ENCODE measurements around the gene B2M.
"Not testable (repeated sequence)": the region's sequence is repeated elsewhere in the genome, so short reads cannot be mapped to it uniquely, and the experiment has no call there.

Gene B2M

DNA sequence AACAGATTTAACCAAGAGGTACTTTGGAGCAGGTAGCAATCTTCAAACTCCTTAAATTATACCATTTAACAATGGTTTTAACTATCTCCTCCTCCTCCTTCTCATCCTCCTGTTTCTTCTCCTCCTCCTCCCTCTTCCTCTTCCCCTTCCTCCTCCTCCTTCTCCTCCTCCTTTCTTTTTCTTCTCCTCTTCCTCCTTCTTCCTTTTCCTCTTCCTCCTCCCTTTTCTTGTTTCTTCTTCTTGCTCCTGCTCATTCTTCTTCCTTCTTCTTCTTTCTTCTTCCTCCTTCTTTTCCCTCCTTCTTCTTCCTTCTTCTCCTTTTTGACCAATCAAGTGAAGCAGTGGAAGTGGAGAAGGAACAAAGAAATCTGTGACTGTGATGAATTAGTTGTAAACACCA is 14.3 kb upstream of the B2M start:
- DNase-seq (ENCODE audit: low read depth in 2 of 3, low spot score in 1 of 3): no peak

DNA sequence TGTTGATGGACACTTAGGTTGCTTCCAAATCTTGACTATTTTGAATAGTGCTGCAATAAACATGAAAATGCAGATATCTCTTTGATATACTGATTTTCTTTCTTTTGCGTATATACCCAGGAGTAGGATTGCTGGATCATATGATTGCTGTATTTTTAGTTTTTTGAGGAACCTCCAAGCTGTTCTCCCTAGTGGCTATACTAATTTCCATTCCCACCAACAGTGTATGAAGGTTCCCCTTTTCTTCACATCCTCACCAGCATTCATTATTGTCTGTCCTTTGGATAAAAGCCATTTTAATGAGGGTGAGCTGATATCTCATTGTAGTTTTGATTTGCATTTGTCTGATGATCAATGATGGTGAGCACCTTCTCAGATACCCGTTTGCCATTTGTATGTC is 12.7 kb upstream of the B2M start:
- no peak for DNase-seq (ENCODE audit: low read depth in 2 of 3, low spot score in 1 of 3)

DNA sequence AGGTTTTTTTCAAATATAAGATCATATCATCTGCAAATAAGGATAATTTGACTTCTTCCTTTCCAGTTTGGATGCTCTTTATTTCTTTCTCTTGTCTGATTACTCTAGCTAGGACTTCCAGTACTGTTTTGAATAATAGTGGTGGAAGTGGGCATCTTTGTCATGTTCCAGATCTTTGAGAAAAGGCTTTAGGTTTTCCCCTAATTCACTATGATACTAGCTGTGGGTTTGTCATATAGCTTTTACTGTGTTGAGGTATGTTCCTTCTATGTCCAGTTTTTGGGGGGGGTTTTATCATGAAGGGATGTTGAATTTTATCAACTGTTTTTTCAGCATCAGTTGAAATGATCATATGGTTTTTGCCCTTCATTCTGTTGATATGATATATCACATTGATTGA is 10.6 kb upstream of the B2M start:
- not testable (repeated sequence) for DNase-seq (ENCODE audit: low read depth in 2 of 3, low spot score in 1 of 3)

DNA sequence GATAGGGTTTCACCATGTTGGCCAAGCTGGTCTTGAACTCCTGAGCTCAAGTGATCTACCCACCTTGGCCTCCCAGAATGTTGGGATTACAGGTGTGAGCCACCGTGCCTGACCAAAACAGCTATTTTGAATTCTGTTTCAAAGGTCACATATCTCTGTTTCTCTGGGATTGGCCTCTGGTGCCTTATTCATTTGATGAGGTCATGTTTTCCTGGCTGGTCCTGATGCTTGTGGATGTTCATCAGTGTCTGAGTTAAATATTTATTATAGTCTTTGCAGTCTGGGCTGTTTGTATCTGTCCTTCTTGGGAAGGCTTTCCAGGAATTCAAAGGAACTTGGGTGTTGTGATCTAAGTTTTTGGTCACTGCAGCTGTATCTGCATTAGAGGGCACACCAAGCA is 5.3 kb upstream of the B2M start:
- no peak for DNase-seq (ENCODE audit: low read depth in 2 of 3, low spot score in 1 of 3)

DNA sequence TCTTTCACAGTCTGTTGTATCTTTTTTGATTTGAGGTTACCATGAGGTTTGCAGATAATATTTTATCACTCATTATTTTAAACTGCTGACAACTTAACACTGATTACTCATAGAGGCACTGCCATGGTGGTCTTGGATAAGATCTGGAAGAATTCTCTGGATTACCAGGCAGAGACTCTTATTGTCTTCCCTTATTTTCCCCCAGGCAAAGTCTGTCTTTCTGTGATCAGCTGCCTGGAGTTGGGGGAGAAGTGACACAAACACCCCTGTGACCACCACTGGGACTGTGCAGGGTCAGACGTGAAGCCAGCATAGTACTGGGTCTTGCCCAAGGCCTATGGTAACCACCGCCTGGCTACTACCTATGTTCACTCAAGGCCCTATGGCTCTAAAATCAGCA is 4.9 kb upstream of the B2M start:
- DNase-seq (ENCODE audit: low read depth in 2 of 3, low spot score in 1 of 3): no peak

DNA sequence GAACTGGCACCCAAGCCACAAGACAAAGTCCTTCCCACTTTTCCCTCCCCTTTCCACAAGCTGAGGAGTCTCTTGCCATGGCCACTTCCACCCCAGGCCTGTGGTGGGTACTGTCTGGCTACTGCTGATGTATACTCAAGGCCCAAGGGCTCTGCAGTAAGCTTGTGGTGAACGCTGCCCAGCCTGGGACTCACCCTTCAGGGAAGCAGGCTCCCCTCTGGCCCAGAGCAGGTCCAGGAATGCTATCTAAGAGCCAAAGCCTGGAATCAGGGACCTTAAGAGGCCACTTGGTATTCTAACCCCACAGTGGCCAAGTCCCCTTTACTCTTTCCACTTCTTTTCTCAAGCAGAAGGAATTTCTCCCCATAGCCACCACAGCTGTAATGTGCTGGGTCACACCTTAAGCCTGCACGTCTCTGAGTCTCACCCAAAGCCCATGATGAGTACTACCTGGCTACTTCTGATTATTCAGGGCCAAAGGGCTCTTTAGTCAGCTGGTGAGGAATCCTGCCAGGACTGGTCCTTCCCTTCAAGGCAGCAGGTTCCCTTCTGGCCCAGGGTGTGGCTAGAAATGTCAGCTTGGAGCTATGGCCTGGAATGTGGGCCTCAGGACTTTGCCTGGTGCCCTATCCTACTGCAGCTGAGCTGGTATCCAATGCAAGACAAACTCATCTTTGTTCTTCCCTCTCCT is 4.2 kb upstream of the B2M start:
- DNase-seq (ENCODE audit: low read depth in 2 of 3, low spot score in 1 of 3): no peak

DNA sequence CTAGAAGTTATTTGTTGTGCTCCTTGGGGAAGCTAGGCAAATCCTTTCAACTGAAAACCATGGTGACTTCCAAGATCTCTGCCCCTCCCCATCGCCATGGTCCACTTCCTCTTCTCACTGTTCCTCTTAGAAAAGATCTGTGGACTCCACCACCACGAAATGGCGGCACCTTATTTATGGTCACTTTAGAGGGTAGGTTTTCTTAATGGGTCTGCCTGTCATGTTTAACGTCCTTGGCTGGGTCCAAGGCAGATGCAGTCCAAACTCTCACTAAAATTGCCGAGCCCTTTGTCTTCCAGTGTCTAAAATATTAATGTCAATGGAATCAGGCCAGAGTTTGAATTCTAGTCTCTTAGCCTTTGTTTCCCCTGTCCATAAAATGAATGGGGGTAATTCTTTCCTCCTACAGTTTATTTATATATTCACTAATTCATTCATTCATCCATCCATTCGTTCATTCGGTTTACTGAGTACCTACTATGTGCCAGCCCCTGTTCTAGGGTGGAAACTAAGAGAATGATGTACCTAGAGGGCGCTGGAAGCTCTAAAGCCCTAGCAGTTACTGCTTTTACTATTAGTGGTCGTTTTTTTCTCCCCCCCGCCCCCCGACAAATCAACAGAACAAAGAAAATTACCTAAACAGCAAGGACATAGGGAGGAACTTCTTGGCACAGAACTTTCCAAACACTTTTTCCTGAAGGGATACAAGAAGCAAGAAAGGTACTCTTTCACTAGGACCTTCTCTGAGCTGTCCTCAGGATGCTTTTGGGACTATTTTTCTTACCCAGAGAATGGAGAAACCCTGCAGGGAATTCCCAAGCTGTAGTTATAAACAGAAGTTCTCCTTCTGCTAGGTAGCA is 851 bp upstream of the B2M start:
- DNase-seq (ENCODE audit: low read depth in 2 of 3, low spot score in 1 of 3): no peak

DNA sequence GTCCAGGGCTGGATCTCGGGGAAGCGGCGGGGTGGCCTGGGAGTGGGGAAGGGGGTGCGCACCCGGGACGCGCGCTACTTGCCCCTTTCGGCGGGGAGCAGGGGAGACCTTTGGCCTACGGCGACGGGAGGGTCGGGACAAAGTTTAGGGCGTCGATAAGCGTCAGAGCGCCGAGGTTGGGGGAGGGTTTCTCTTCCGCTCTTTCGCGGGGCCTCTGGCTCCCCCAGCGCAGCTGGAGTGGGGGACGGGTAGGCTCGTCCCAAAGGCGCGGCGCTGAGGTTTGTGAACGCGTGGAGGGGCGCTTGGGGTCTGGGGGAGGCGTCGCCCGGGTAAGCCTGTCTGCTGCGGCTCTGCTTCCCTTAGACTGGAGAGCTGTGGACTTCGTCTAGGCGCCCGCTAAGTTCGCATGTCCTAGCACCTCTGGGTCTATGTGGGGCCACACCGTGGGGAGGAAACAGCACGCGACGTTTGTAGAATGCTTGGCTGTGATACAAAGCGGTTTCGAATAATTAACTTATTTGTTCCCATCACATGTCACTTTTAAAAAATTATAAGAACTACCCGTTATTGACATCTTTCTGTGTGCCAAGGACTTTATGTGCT is 527 bp downstream of the B2M start:
- DNase-seq (ENCODE audit: low read depth in 2 of 3, low spot score in 1 of 3): no peak

DNA sequence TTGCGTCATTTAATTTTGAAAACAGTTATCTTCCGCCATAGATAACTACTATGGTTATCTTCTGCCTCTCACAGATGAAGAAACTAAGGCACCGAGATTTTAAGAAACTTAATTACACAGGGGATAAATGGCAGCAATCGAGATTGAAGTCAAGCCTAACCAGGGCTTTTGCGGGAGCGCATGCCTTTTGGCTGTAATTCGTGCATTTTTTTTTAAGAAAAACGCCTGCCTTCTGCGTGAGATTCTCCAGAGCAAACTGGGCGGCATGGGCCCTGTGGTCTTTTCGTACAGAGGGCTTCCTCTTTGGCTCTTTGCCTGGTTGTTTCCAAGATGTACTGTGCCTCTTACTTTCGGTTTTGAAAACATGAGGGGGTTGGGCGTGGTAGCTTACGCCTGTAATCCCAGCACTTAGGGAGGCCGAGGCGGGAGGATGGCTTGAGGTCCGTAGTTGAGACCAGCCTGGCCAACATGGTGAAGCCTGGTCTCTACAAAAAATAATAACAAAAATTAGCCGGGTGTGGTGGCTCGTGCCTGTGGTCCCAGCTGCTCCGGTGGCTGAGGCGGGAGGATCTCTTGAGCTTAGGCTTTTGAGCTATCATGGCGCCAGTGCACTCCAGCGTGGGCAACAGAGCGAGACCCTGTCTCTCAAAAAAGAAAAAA is 1.2 kb downstream of the B2M start:
- no peak for DNase-seq (ENCODE audit: low read depth in 2 of 3, low spot score in 1 of 3)

DNA sequence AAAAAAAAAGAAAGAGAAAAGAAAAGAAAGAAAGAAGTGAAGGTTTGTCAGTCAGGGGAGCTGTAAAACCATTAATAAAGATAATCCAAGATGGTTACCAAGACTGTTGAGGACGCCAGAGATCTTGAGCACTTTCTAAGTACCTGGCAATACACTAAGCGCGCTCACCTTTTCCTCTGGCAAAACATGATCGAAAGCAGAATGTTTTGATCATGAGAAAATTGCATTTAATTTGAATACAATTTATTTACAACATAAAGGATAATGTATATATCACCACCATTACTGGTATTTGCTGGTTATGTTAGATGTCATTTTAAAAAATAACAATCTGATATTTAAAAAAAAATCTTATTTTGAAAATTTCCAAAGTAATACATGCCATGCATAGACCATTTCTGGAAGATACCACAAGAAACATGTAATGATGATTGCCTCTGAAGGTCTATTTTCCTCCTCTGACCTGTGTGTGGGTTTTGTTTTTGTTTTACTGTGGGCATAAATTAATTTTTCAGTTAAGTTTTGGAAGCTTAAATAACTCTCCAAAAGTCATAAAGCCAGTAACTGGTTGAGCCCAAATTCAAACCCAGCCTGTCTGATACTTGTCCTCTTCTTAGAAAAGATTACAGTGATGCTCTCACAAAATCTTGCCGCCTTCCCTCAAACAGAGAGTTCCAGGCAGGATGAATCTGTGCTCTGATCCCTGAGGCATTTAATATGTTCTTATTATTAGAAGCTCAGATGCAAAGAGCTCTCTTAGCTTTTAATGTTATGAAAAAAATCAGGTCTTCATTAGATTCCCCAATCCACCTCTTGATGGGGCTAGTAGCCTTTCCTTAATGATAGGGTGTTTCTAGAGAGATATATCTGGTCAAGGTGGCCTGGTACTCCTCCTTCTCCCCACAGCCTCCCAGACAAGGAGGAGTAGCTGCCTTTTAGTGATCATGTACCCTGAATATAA is 2.0 kb downstream of the B2M start:
- no peak for DNase-seq (ENCODE audit: low read depth in 2 of 3, low spot score in 1 of 3)

DNA sequence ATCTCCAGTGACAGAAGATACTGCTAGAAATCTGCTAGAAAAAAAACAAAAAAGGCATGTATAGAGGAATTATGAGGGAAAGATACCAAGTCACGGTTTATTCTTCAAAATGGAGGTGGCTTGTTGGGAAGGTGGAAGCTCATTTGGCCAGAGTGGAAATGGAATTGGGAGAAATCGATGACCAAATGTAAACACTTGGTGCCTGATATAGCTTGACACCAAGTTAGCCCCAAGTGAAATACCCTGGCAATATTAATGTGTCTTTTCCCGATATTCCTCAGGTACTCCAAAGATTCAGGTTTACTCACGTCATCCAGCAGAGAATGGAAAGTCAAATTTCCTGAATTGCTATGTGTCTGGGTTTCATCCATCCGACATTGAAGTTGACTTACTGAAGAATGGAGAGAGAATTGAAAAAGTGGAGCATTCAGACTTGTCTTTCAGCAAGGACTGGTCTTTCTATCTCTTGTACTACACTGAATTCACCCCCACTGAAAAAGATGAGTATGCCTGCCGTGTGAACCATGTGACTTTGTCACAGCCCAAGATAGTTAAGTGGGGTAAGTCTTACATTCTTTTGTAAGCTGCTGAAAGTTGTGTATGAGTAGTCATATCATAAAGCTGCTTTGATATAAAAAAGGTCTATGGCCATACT is 4.0 kb downstream of the B2M start:
- DNase-seq (ENCODE audit: low read depth in 2 of 3, low spot score in 1 of 3): no peak

DNA sequence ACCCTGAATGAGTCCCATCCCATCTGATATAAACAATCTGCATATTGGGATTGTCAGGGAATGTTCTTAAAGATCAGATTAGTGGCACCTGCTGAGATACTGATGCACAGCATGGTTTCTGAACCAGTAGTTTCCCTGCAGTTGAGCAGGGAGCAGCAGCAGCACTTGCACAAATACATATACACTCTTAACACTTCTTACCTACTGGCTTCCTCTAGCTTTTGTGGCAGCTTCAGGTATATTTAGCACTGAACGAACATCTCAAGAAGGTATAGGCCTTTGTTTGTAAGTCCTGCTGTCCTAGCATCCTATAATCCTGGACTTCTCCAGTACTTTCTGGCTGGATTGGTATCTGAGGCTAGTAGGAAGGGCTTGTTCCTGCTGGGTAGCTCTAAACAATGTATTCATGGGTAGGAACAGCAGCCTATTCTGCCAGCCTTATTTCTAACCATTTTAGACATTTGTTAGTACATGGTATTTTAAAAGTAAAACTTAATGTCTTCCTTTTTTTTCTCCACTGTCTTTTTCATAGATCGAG is 4.5 kb downstream of the B2M start:
- no peak for DNase-seq (ENCODE audit: low read depth in 2 of 3, low spot score in 1 of 3)

DNA sequence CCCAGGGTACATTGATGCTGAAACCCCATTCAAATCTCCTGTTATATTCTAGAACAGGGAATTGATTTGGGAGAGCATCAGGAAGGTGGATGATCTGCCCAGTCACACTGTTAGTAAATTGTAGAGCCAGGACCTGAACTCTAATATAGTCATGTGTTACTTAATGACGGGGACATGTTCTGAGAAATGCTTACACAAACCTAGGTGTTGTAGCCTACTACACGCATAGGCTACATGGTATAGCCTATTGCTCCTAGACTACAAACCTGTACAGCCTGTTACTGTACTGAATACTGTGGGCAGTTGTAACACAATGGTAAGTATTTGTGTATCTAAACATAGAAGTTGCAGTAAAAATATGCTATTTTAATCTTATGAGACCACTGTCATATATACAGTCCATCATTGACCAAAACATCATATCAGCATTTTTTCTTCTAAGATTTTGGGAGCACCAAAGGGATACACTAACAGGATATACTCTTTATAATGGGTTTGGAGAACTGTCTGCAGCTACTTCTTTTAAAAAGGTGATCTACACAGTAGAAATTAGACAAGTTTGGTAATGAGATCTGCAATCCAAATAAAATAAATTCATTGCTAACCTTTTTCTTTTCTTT is 5.8 kb downstream of the B2M start:
- no peak for DNase-seq (ENCODE audit: low read depth in 2 of 3, low spot score in 1 of 3)

DNA sequence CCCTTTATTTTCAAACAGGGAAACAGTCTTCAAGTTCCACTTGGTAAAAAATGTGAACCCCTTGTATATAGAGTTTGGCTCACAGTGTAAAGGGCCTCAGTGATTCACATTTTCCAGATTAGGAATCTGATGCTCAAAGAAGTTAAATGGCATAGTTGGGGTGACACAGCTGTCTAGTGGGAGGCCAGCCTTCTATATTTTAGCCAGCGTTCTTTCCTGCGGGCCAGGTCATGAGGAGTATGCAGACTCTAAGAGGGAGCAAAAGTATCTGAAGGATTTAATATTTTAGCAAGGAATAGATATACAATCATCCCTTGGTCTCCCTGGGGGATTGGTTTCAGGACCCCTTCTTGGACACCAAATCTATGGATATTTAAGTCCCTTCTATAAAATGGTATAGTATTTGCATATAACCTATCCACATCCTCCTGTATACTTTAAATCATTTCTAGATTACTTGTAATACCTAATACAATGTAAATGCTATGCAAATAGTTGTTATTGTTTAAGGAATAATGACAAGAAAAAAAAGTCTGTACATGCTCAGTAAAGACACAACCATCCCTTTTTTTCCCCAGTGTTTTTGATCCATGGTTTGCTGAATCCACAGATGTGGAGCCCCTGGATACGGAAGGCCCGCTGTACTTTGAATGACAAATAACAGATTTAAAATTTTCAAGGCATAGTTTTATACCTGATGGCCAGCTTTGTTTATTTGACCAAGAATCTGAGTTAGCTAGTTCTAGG is 7.0 kb downstream of the B2M start:
- no peak for DNase-seq (ENCODE audit: low read depth in 2 of 3, low spot score in 1 of 3)

DNA sequence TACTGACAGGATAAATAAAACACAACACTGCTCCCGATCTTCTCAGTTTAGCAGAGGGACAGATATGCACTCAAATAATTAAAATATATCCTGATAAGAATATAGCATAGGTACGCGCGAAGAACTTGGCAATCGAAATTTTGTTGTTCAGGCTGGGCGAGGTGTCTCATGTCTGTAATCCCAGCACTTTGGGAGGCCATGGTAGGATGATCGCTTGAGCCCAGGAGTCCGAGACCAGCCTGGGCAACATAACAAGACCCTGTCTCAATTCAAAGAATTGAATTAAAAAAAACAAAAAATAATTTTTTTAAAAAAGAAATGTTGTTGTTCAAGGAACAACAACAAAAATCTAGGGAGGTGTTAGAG is 7.6 kb downstream of the B2M start:
- no peak for DNase-seq (ENCODE audit: low read depth in 2 of 3, low spot score in 1 of 3)

DNA sequence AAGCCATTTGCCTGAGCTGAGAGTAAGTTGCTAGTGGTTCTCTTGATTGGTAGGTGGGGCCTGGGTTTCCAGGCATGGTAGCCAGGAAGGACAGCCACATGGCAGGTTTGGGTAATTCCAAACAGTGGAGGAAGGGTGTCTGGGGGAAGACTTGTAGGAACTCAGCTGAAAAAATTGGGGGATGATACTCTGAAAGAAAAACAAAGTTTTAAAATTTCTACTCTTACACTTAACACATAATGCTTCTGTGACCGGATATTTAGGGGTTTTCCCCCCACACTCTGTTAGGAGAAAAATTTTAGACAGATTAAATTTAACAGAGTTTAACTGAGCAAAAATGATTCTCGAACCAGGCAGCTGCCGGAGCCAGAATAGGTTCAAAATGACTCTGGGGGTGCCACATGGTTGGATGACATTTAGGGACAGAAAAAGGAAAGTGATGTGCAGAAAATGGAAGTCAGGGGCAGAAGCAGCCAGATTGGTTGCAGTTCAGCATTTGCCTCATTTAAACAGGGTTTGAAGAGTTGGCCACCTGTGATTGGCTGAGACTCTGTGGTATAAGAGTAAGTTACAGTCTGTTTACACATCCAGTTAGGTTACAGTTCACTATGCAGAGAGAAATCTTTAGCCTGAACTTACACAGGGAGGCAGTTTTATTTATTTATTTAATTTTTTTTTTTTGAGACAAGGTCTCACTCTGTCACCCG is 8.1 kb downstream of the B2M start:
- peak in 1 of 3 donors; percentile 69 for DNase-seq (ENCODE audit: low read depth in 2 of 3, low spot score in 1 of 3)

DNA sequence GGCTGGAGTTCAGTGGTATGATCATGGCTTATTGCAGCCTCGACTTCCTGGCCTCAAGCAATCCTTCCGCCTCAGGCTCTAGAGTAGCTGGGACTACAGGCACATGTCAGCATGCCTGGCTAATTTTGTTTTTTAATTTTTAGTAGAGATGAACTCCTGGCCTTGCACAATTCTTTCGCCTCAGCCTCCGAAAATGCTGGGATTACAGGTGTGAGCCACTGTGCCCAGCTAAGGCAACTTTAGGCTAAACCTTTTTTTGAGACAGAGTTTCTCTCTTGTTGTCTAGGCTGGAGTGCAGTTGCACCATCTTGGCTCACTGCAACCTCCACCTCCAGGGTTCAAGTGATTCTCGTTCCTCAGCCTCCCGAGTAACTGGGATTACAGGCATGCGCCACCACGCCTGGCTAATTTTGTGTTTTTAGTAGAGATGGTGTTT is 8.7 kb downstream of the B2M start:
- DNase-seq (ENCODE audit: low read depth in 2 of 3, low spot score in 1 of 3): not testable (repeated sequence)
